ENCODE data around the gene MIEF2.
"Not testable (repeated sequence)": the region's sequence is repeated elsewhere in the genome, so short reads cannot be mapped to it uniquely, and the experiment has no call there.

Gene MIEF2

DNA sequence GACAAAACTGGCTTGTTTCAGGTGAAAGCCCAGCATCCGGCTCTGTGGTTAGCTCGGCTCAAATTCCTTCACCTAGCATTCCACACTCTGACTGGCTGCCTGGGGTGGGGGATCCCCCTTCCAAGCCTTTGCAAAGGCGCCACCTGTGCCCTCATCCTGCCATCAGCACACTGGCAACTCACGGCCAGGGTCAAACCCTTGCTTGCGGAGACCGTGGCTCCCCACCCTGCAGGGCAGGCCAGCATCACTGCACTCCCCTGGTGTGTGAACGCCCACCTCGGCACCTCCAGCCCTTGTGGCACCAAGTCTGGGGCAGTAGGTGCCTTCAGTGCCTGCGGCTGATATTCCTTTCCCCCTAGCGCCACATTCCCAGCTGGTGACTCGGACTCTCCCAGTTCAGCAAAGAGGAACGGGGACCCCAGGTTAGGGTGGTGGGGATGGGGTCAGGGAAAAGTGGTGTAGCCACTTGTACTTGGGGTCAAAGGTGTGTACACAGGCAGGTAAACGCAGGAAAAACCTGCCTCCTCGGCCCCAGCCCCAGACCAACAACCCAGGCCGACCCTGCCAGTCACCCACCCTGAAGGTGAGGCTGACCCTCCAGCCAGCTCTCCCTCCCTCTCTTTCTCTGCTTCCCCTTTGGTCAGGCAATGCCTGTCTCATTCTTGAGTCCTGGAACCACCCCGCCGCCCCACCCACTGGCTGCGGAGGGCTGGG is 3.0 kb upstream of the MIEF2 start:
- DNase-seq = no peak

DNA sequence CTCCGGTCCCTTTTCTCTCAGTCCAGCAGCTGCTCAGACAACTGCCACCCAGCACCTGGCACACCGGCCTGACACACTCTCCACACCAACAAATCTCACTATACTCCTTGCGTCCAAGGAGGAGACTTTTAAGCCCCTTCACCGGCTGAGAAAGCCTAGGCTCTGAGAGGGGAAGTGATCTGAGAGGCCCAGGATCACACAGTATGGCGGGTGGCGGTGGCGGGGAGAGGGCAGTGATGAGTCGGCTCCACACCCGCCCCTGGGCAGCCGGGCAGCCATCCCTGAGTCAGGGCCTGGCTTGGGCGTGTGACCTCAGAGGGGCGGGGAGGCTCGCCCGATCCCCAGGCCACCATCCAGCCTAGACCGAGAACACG is 2.5 kb upstream of the MIEF2 start:
- DNase-seq = no peak

DNA sequence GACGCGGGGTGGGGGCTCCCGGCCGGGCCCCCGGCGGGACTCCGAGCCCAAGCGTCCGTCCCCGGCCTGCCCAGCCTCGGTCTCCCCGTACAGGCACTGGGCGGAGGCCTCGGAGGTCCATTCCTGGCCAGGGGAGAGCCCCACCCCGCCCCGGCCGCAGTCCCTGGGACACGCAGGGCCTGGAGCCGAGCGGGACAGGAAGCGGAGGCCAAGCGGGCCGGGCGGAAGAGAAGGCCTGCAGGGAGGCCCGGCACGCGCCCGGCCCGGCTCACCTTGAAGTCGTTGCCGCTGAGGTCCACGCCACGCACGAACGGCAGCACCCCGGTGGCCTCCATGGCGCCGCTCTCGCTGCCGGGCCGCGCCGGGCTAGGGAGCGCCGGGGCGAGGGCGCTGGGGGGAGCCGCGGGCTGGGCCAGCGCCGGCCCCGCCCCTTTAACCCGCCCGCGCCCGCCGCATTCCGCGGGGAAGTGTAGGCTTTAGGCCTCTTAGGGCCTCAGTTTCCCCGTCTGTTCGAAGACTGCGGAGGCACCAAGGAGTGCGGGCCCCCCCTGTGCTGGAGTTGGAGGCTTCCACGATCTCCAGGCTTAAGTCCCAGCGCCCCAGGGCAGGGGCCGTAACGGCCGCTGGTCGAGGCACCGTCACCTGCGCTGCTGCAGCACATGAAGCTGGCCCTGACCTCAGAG is 2.0 kb upstream of the MIEF2 start, which contains the start of gene FLII:
FLII (minus strand) TSS at position 383 of the 683 bp plus-strand sequence; CDS start at position 335, 48 bp downstream.
- no peak for DNase-seq

GRCh38 chr17:18259621-18260331 is 686 bp upstream of the MIEF2 start:
- DNase-seq = no peak

- DNase-seq = no peak
These were observed 669 bp downstream of the MIEF2 start for GRCh38 chr17:18261146-18261515.

- no peak for DNase-seq
These were observed 1.2 kb downstream of the MIEF2 start for GRCh38 chr17:18261659-18262058.

DNA sequence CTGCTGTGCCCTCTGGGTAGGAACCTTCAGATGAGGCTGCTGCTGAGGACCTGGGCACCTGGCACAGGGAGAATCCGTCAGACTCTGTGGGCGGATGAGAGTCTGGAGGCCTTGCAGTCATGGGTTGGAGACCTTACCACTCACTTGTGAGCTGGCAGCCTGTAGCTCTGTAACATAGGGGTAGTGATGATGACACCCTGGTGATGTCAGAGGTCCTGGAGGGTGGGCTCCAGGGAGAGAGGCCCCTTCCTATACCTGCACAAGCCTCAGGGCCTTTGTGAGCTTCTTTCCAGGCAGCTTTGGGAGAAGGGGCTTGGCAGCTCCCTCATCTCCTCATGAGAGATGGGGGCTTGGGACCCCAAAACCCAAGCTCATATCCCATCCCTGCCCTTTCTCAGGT is 1.6 kb downstream of the MIEF2 start:
- no peak for DNase-seq

GRCh38 chr17:18262641-18263040 is 2.2 kb downstream of the MIEF2 start:
- no peak for DNase-seq

DNA sequence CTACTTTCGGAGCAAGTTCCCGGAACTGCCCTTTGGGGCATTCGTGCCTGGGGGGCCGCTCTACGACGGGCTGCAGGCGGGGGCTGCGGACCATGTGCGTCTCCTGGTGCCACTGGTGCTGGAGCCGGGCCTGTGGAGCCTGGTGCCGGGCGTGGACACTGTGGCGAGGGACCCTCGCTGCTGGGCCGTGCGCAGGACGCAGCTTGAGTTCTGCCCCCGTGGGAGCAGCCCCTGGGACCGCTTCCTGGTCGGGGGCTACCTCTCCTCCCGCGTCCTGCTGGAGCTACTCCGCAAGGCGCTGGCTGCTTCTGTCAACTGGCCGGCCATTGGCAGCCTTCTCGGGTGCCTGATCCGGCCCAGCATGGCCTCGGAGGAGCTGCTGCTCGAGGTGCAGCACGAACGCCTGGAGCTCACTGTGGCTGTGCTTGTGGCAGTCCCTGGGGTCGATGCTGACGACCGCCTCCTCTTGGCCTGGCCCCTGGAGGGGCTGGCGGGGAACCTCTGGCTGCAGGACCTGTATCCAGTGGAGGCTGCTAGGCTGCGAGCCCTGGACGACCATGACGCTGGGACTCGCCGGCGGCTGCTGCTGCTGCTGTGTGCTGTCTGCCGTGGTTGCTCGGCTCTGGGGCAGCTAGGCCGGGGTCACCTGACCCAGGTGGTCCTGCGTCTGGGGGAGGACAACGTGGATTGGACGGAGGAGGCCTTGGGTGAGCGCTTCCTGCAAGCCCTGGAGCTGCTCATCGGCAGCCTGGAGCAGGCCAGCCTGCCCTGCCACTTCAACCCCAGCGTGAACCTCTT is 3.6 kb downstream of the MIEF2 start:
- no peak for DNase-seq

DNA sequence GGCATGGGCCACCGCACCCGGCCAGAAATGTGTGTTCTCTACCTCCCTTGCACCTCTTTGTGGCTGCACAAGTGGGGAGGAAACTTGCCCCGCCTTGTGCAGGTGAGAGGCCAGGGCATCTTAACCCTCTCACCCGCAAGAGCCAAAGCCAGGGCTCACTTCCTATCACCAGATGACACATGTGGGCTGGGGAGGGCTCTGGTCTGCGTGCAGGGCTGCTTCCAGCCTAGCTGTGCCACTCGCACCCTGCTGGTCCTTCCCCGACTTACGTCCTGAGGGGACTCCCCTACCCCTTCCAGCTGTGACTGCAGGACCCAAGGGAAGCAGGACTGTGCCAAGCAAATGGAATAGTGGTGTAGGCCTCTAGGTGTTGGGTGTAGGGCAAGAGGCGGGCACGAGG is 6.9 kb downstream of the MIEF2 start:
- no peak for DNase-seq

GRCh38 chr17:18267927-18268711 is 7.7 kb downstream of the MIEF2 start:
- DNase-seq = no peak

DNA sequence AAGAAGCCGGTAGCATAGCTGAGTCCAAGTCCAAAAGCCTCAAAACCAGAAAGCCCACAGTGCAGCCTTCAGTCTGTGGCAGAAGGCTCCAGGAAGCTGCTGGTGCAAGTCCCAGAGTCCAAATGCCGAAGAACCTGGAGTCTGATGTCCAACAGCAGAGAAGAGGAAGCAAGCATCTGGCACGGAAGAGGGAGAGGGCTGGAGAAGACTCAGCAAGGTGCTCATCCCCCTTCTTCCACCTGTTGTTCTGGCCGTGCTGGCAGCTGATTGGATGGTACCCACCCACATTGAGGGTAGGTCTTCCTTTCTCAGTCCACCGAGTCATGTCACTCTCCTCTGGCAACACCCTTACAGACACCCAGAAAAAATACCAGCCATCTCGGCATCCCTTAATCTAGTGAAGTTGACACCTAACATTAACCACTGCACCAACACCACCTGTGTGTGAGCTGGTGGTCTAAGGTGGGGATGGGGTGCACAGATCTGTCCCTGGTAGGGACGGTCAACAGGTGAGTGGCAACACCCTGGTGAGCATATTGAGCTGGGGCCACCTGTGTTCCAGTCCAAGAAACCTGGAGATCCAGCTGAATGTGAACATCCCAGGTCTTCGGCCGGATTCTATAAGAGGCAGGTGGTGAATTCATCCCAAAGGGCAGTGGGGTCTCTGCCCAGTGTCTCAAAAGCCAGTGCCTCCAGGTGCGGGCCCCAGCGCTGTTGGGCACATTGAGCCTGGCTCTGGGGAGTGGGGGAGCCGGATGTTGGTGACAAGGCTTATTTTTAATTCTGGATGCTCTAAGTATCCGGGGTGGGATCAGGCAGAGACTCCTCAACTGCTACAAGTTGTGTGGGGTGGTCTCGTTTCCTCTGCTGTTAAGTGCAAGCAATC is 9.8 kb downstream of the MIEF2 start:
- no peak for DNase-seq

GRCh38 chr17:18277076-18277475 is 16.6 kb downstream of the MIEF2 start:
- no peak for DNase-seq

GRCh38 chr17:18278867-18279266 is 18.4 kb downstream of the MIEF2 start:
- DNase-seq = no peak

- no peak for DNase-seq
These were observed 19.8 kb downstream of the MIEF2 start for GRCh38 chr17:18280249-18280648.

- peak; percentile 76 for DNase-seq
These were observed 20.4 kb downstream of the MIEF2 start for GRCh38 chr17:18280766-18281371.

GRCh38 chr17:18281788-18282187 is 21.3 kb downstream of the MIEF2 start:
- no peak for DNase-seq

DNA sequence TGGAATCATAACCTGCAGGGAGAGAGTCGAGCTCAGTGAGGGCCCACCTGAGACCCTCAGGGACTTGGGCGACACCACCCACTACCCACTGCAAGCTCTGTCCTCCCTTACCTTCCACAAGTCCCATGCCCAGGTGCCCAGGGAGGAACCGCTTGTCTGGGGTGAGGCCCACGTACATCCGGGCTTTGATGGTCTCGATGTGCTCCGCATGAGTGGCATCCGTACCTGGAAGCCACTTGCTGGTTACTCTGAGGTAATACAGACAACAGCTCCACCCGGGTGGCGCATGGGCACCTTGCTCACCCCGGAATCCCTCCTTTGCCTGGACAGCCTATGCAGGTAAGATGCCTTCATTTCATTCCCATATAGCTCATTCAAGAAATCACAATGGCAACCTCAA is 24.8 kb downstream of the MIEF2 start:
- DNase-seq = no peak

- no peak for DNase-seq
These were observed 31.5 kb downstream of the MIEF2 start for GRCh38 chr17:18291718-18292540.

DNA sequence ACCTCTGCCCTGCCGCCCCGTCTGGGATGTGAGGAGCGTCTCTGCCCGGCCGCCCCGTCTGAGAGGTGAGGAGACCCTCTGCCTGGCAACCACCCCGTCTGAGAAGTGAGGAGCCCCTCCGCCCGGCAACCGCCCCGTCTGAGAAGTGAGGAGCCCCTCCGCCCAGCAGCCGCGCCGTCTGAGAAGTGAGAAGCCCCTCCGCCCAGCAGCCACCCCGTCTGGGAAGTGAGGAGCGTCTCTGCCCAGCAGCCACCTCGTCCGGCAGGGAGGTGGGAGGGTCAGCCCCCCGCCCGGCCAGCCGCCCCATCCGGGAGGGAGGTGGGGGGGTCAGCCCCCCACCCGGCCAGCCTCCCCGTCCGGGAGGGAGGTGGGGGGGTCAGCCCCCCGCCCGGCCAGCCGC is 37.6 kb downstream of the MIEF2 start:
- not testable (repeated sequence) for DNase-seq

Data from COR-L47 (cell line).